ENCODE data around the gene SRGAP3.

SRGAP3 gene

DNA sequence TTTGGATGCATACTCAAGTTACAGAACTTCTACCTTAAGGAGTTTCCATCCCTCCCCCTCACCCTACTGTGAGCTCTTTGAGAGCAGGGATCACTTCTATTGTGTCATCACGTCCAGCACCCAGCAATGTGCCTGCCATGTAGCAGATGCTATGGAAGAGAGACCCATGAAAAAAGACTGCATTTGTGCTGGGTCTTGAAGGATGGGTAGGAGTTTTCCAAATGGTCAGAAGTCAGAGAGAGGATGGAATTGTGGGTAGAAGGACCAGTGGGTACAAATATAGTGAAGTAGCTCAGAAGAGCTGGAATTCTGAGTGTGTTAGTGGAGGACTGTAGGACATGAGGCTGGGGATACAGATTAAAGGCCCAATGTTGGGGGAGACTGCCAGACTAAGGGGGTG lies 141.7 kb downstream of the SRGAP3 start:
- Histone ChIP-seq H3K4me1 (peaks cover 28% of the 10 kb centered on the region), H3K9ac (no peak overlapping the region), H3K27ac (no peak overlapping the region), H3K27me3 (no peaks in the 10 kb centered on the region), H3K36me3 (peaks cover 7% of the 10 kb centered on the region; the same call in 1 of the 2 replicates), H4K20me1 (no peaks in the 10 kb centered on the region), H3K9me3 (0 out of 2 replicates have a peak, but pooled peaks cover 4% of the 10 kb centered on the region), H3K4me2 (no peak overlapping the region), H3K4me3 (no peak overlapping the region)
- no peak for TF ChIP-seq Cebpa-rat (IDR thresholded peaks at IDR 0.05)

- 0 out of 2 replicates have a peak, but pooled peaks cover 4% of the 10 kb centered on the region for H3K9me3 ChIP-seq
- H3K4me1 ChIP-seq, result peaks cover 24% of the 10 kb centered on the region
- no peak overlapping the region for H3K4me3 ChIP-seq
- no peaks in the 10 kb centered on the region for H3K27me3 ChIP-seq
- no peak for TF ChIP-seq Cebpa-rat (IDR thresholded peaks at IDR 0.05)
- no peak overlapping the region for H3K4me2 ChIP-seq
- H3K36me3 ChIP-seq, result peaks cover 7% of the 10 kb centered on the region; the same call in 1 of the 2 replicates
- no peak overlapping the region for H3K27ac ChIP-seq
- no peak overlapping the region for H3K9ac ChIP-seq
- no peaks in the 10 kb centered on the region for H4K20me1 ChIP-seq
These were observed 144.0 kb downstream of the SRGAP3 start for GRCh38 chr3:9105421-9105820.

- H3K9me3 ChIP-seq, result 0 out of 2 replicates have a peak, but pooled peaks cover 4% of the 10 kb centered on the region
- H3K9ac ChIP-seq, result no peak overlapping the region
These were observed 145.3 kb downstream of the SRGAP3 start for GRCh38 chr3:9104121-9104520.

DNA sequence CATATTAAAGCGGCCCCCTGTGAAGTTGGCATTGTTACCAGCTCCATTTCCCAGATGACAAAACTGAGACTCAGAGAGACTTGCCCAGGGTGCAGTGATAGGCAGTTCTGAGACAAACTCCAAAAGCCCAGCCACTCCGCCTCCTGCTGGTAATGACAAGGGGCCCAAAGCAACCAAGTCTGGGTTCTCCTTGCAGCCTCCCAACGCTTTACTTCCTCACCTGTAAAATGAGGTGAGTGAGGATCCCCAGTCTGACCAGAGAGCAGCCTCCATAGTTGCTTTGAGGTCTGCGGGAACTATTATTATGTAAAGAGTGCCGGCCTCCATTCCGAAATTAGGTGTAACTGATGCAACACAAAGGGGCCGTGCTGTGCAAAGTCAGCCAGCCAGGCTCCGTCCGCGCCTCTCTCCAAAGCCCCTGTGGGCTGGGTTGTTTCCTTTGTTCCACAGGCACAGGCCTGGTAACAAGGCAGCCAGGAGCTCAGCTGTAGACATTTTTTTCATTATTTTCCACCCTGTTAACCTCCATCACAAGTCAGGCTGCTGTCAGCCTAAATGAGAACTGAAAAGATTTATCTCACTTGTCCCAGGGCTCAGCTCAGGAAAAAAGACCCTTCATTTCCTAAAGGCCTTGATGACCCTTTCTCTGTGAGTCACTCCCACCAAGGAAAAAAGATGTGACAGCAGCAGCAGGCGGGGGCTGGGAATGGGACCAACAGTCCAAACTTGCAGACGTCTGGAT lies 147.0 kb downstream of the SRGAP3 start:
- Histone ChIP-seq H3K9ac (no peak overlapping the region), H3K4me1 (no peaks in the 10 kb centered on the region), H3K4me2 (no peak overlapping the region), H3K27ac (no peak overlapping the region), H3K9me3 (0 out of 2 replicates have a peak, but pooled peaks cover 4% of the 10 kb centered on the region), H3K36me3 (peaks cover 7% of the 10 kb centered on the region; the same call in 1 of the 2 replicates), H3K27me3 (no peaks in the 10 kb centered on the region), H3K4me3 (no peak overlapping the region), H4K20me1 (no peaks in the 10 kb centered on the region)
- no peak for TF ChIP-seq Cebpa-rat (IDR thresholded peaks at IDR 0.05)

More at GRCh38 chr3:9104121-9104520, 145.3 kb downstream of the SRGAP3 start:
- no peaks in the 10 kb centered on the region for H3K27me3 ChIP-seq
- peaks cover 11% of the 10 kb centered on the region for H3K4me1 ChIP-seq
- no peak overlapping the region for H3K4me2 ChIP-seq
- H4K20me1 ChIP-seq, result no peaks in the 10 kb centered on the region
- no peak for TF ChIP-seq Cebpa-rat (IDR thresholded peaks at IDR 0.05)
- H3K27ac ChIP-seq, result no peak overlapping the region
- peaks cover 7% of the 10 kb centered on the region; the same call in 1 of the 2 replicates for H3K36me3 ChIP-seq
- H3K4me3 ChIP-seq, result no peak overlapping the region

DNA sequence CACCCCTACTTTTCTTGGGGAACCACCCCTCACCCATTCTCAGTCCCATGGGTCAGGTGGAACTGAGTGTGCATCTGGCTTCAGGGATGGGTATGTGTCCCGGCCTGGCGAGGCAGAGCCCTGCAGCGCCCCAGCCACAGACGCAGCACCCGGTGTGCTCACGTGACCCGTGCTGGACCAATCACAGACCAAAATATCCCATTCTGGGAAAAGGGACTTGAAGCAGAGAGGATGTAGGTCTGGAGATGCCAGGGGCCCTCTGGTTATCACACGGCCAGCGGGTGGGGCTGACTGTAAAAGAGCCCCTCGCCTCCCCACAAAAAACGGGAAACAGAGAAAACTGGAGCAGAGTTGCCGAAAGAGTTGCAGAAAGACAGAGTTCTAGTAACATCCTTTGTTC lies 148.2 kb downstream of the SRGAP3 start:
- no peaks in the 10 kb centered on the region for H3K4me1 ChIP-seq
- H3K36me3 ChIP-seq, result peaks cover 7% of the 10 kb centered on the region; the same call in 1 of the 2 replicates
- H3K4me2 ChIP-seq, result no peak overlapping the region
- no peak overlapping the region for H3K4me3 ChIP-seq
- H3K9ac ChIP-seq, result no peak overlapping the region
- 0 out of 2 replicates have a peak, but pooled peaks cover 3% of the 10 kb centered on the region for H3K9me3 ChIP-seq
- no peaks in the 10 kb centered on the region for H4K20me1 ChIP-seq
- no peak overlapping the region for H3K27ac ChIP-seq
- TF ChIP-seq Cebpa-rat (IDR thresholded peaks at IDR 0.05), result no peak
- no peaks in the 10 kb centered on the region for H3K27me3 ChIP-seq

- Histone ChIP-seq H3K9me3 (no peaks in the 10 kb centered on the region), H3K9ac (no peak overlapping the region), H3K27ac (no peak overlapping the region), H3K4me2 (no peak overlapping the region), H3K4me3 (no peak overlapping the region), H4K20me1 (no peaks in the 10 kb centered on the region), H3K36me3 (peaks cover 7% of the 10 kb centered on the region; the same call in 1 of the 2 replicates), H3K4me1 (no peaks in the 10 kb centered on the region), H3K27me3 (no peaks in the 10 kb centered on the region)
- no peak for TF ChIP-seq Cebpa-rat (IDR thresholded peaks at IDR 0.05)
These were observed 148.9 kb downstream of the SRGAP3 start for GRCh38 chr3:9100513-9100894.

DNA sequence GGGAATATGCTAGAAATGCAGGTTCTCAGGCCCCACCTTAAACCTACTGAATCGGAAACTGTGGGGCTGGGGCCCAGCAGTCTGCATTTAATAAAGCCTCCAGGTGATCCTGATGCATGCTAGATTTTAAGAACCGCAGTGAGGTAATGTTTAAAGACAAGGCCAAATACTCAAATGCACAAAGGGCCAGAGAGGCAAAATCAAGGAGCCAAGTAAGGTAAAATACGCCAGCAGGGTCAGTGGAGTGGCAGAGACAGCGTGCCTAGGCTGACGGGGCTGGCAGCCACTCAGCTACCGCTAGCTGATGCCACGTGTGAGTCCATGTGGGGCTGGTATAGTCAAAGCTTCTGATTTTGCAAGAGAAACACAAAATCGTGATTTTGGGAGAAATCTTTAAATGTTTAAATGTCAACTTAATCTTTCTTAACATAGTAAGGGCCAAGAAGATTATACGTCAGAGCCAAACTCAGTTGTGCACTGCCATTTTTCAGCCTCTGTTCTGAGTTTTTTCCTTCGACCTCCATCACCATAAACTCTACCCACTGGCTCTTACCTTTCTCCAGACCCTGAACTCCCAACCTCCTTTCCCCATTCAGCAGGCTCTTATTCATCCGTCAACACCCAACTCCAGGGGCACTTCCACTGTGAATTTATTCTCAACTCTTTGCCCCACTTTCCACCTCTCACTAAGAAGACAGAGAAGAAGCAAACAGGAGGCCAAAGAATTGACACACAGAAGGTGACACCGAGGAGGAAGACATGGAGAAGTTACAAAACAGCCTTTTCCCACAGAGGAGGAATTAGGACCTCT lies 149.5 kb downstream of the SRGAP3 start:
- Histone ChIP-seq H3K9me3 (no peaks in the 10 kb centered on the region), H3K4me1 (no peaks in the 10 kb centered on the region), H3K9ac (no peak overlapping the region), H3K4me2 (no peak overlapping the region), H3K36me3 (peaks cover 7% of the 10 kb centered on the region; the same call in 1 of the 2 replicates), H3K4me3 (no peak overlapping the region), H4K20me1 (no peaks in the 10 kb centered on the region), H3K27ac (no peak overlapping the region), H3K27me3 (no peaks in the 10 kb centered on the region)
- no peak for TF ChIP-seq Cebpa-rat (IDR thresholded peaks at IDR 0.05)

DNA sequence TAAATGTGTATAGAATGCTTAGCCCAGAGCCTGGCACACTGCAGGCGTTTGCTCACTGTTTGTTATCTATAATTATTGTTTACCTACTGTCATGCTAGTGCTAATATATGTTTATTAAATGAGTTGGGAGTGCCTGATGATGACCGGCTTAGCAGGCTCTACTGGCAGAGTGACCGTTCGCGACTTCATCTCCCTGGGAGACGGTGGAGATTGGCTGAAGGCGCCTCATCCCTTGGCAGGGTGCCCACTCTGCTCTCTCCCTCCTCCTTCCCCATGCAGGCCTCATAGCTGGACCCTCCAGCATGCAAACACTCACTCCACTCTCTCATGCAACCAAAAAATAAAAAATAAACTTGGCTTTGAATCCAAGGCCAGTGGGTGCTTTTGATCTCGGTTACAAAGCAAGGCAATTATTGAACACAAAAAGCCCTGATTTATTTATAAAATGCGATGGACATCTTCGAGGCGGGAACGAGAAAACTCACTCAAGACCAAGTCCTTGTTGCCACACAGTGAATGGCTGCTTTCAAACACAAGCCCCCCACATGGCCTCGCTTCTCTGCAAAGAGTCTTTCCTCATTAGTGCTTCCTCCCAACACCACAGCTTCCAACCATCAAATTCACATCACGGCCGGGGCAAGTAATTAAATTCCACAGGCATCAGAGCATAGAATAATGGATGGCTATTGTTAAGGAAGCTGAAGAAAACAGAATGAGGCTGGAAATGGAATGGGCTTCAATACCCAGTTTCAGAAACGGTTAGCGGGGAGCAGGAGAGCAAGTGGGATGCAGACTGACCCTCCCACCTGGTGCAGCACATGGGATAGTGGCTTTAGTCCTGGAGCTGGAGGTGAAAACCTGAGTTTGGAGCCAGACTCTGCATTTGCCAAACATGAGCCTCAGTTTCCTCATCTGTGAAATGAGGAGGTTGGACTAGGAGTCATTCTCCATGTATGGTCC lies 150.4 kb downstream of the SRGAP3 start:
- Histone ChIP-seq H3K4me2 (no peak overlapping the region), H4K20me1 (no peaks in the 10 kb centered on the region), H3K27me3 (no peaks in the 10 kb centered on the region), H3K4me1 (no peaks in the 10 kb centered on the region), H3K27ac (no peak overlapping the region), H3K9ac (no peak overlapping the region), H3K9me3 (no peaks in the 10 kb centered on the region), H3K36me3 (no peaks in the 10 kb centered on the region), H3K4me3 (no peak overlapping the region)
- TF ChIP-seq Cebpa-rat (IDR thresholded peaks at IDR 0.05), result no peak

DNA sequence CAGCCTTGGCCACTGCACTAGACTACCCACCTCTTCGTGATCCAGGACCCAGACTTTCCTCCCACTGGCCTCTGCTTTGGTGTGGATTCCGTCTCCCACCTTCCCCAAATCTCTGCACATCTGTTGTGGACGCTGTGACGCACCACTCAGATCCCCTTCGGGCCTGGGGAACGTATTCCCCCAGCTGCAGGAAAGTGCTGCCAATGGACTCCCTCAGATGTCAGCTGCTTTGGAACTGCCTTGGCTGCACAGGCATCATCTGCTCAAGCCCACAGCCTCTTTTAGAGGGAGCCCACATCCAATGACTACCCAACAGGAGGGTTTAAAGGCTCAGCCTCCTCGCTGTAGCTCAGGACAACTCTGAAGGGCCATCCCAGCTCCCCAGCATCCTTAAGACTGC lies 152.0 kb downstream of the SRGAP3 start:
- H3K27me3 ChIP-seq, result no peaks in the 10 kb centered on the region
- H3K27ac ChIP-seq, result no peak overlapping the region
- no peak overlapping the region for H3K4me3 ChIP-seq
- no peaks in the 10 kb centered on the region for H3K36me3 ChIP-seq
- H3K9ac ChIP-seq, result no peak overlapping the region
- no peak overlapping the region for H3K4me2 ChIP-seq
- no peaks in the 10 kb centered on the region for H4K20me1 ChIP-seq
- TF ChIP-seq Cebpa-rat (IDR thresholded peaks at IDR 0.05), result no peak
- H3K9me3 ChIP-seq, result no peaks in the 10 kb centered on the region
- no peaks in the 10 kb centered on the region for H3K4me1 ChIP-seq

Measured in BLaER1 (cell line).